Stimulated activated CD4-positive, alpha-beta T cell treated with anti-CD3 and anti-CD28 coated beads, Interleukin-4, amount 100 ng/mL, for 4 hours (primary cell): ENCODE data around the gene MYRFL.

Experiments used
- DNase-seq, 2 experiments: peaks; one replicate each; pipeline ENCODE4 v3.0.0-alpha.2; 2020

The MYRFL gene

GRCh38 chr12:69900720-69901131 lies 75.7 kb downstream of the MYRFL start:
- DNase-seq, result peak; percentile 20 to 54

- DNase-seq, result no peak
These were observed 76.3 kb downstream of the MYRFL start for GRCh38 chr12:69901221-69901905.

DNA sequence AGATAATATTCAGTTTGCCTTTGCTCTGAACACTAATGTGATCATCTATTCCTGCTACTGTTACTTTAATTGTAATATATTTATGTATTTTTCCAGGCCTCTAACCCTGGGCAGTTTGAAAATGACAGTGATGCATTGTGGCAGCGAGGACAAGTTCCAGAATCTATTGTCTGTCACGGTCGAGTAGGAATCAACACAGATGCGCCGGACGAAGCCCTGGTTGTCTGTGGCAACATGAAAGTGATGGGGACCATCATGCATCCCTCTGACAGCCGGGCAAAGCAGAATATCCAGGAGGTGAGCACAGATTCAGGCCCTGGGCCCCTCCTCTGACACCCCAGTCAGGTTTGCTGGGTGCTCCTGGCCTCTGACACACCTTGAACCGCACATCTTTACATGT lies 78.5 kb downstream of the MYRFL start:
- no peak for DNase-seq

DNA sequence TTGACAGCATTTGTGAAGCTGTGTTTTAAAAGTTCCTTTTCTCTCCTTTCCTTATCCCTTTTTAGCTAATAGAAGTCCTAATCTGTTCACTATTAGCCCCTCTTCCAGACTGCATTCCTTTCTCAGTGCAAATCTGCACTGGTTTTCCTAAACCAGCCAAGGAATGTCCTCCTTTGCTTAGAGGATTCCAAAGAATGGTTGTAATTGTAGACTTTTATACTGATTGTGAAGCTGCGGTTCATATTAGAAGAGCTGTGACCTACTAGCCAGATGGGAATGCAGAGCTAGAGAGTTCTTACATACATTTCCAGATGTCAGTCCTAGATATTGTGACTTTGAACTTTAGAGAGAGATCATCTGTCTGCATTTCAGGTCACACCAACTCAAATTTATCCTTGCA lies 79.8 kb downstream of the MYRFL start:
- DNase-seq, result no peak

DNA sequence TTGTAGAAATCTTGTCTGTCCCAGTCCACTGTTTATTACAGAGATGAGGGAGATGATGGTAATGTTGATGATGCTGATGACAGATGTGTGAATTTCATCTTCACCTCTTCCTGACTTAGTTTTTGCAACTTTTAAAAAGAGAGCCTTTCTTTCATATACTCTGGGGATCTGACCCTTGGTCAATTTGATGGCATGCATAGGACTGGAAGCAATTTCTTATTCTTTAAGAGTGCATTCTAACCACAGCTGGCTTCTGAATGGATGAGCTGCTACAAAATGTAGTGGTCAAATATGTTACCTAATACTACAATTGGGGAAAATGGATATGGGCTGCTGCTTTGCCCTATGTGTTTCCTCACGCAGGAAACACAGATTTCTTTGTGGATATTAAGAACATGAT lies 80.8 kb downstream of the MYRFL start:
- no peak for DNase-seq

GRCh38 chr12:69906411-69907216 lies 81.6 kb downstream of the MYRFL start:
- DNase-seq, result no peak

- DNase-seq, result no peak
These were observed 83.2 kb downstream of the MYRFL start for GRCh38 chr12:69908203-69908602.

GRCh38 chr12:69910694-69911093 lies 85.7 kb downstream of the MYRFL start:
- no peak for DNase-seq

DNA sequence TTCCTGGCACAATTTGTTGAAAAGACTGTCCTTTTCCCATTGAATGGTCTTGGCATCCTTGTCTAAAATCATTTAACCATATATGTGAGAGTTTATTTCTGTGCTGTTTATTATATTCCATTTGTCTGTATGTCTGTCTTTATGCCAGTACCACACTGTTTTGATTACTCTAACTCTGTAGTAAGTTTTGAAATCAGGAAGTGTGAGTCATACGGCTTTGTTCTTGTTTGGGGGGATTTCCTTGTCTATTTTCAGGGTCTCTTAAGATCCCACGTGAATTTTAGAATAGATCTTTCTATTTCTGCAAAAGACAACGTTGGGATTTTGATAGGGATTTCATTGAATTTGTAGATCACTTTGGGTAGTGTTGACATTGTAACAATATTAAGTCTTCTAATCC lies 88.5 kb downstream of the MYRFL start:
- DNase-seq, result no peak

- DNase-seq, result no peak
These were observed 90.9 kb downstream of the MYRFL start for GRCh38 chr12:69915964-69916363.

GRCh38 chr12:69916544-69917235 lies 91.7 kb downstream of the MYRFL start:
- no peak for DNase-seq

GRCh38 chr12:69918287-69918686 lies 93.3 kb downstream of the MYRFL start:
- DNase-seq, result no peak

DNA sequence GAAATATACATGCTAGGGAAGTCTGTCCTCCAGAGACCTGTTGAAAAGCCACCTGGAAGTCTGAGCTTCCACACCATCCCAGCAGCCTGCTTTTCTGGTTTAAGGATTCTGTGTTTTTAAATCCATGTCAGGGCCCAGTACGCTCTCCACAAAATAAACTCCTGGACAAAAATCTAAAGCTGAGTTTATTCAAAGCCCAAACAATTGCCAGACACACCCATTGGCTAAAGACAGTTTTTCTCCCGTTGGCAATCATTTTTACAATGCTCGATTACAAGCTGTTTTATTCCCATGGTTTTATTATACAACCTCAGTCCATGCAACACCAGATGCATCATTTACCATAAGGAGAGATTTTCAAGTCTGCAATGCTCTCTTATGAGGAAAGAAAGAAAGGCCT lies 94.5 kb downstream of the MYRFL start:
- no peak for DNase-seq

GRCh38 chr12:69921831-69922230 lies 96.8 kb downstream of the MYRFL start:
- DNase-seq, result no peak

DNA sequence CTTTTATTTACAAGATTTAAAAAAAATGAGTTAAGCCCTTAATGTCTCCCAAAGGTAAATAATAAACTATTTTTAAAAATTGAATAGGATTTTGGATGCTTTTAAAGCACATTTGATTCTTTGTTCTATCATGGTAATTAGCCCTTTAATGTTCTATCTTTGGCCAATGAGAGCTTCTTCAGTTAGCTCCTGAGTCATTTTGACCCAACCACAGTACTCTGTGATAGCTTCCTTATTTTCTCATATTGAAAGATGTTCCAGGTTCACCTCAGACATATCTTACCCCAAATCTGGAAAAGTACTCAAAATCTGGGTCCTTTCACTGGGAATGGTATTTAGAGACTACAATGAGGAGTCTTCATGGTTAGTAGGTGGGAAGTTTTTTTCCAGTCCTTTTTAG lies 98.0 kb downstream of the MYRFL start:
- DNase-seq, result no peak

DNA sequence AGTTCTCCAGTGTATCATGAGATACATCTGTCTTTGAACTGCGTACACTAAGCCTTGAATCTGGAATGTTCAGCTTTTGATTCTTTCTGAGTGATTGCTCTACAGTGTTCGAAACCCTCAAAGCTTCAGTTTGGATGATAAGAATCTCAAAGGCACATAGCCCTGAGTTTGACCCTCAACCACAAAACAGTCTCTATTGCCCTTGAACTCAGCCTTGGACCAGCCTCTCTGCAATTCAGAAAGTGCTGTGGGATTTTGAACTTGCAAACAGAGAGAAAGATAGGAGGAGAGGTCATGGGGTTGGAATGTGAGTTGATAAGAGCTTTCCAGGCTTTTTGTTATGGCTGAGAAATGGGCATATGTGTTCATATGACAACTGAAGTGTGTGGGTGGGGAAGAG lies 100.3 kb downstream of the MYRFL start:
- no peak for DNase-seq

- no peak for DNase-seq
These were observed 102.1 kb downstream of the MYRFL start for GRCh38 chr12:69927164-69927563.

GRCh38 chr12:69929125-69929524 lies 104.1 kb downstream of the MYRFL start:
- no peak for DNase-seq

DNA sequence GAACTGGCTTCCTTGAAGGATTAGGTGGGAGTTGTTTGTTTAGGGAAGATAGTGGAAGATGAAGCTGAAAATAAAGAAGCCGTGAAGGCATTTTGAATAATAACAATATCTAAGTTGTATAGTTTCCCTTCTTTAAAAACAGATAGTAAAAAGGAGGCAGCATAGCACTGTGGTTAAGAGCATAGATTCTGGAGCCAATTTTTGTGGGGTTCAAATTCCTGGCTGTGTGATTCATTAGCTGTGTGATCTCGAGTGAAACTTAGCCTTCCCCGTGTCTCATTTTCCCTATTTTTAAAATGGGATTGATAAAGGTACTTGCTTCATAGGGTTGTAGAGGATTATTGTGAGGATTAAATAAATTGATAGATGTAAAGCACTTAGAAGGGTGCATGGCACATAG lies 104.5 kb downstream of the MYRFL start:
- DNase-seq, result no peak

DNA sequence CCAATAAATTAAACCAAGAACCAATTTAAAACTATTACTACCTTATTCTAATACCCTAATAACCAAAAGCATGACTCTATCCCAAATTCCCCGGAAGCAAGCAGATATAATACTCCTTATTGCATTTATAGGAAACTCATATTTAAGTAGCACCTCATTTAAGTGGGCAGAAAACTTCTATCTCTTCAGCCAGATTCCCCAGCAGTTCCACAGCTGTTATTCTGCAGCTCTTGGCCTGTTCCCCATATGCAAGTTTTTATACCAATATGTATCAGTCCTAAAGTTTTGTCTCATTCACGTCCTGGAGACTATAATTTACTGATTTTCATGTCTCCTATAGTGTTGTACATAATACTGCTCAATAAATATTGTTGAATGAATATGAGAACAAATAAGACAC lies 106.5 kb downstream of the MYRFL start:
- no peak for DNase-seq

DNA sequence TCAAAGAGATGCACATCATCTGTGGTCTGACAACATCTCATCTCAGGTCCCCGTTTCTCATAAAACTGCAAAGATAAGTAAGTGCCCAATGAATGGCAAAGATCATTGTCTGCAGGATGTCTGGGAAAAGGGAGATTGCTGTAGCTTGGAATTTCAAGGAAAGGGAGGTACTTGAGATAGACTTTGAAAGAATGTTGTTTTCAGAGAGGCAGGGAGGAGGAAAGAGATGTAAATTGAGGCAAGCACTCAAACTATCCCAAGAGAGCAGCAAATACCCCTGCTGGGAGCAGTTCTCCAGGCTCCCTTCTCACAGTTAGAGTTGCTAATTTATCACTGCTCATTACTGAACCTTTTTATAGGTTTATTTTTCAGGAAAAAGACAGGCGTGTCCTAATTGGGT lies 107.1 kb downstream of the MYRFL start:
- DNase-seq, result no peak

DNA sequence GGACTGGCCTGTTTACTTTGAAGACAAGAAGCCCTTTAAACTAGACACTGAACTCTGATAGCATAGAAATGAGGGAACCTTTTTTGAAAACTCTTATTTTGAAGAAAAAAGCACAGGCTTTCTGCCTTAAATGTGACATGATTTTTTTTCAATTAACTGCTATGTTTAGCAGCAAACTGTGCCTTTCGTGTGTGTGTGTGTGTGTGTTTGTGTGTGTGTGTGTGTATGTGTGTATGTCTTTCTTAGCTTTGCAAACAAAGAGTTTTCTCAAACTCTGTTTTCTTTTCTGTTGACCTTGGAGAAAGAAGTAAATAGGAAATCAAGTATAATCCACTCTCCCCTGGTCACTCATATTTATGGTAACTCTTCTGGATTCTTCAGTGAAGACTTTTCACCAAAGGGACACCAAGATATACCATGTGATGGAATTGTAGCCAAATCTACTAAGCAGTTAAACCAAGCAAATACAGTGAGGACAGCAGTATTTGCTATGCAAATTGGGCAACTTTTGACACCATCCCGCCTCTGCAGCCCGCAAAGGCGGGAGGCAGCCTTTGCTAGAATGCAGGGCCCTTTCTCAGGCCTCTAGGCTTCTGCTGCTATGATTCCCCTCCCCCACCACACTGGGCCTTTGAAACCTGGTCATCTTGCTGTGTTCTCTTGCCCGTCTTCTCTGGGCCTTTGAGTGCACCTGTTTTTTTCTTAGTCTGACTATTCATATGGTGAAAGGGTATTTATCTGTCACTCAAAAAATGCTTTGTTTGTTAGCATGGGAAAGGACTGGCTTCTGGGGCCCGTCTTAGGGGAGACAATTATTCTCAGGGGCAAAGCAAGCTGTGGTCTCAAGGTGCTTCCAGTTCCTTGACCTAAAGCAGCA lies 107.9 kb downstream of the MYRFL start:
- DNase-seq, result no peak

GRCh38 chr12:69934011-69934410 lies 109.0 kb downstream of the MYRFL start:
- DNase-seq, result no peak
